Amygdala (tissue), 56 donors: Measurements from ENCODE around the gene ANKRD30B.
"Not testable (repeated sequence)": the region's sequence is repeated elsewhere in the genome, so short reads cannot be mapped to it uniquely, and the experiment has no call there.

ENCODE experiments used
- DNase-seq, 56 donors: peaks; one replicate each; lab custom pipeline; 2025; lab: John Stamatoyannopoulos, UW

ANKRD30B gene

GRCh38 chr18:14747513-14748474 is at the start of gene ANKRD30B:
Gene ANKRD30B, plus strand, starts transcription at chr18:14748172. Its CDS starts 248 bp downstream, at chr18:14748420.
- DNase-seq: peak in 1 of 56 donors; percentile 31

DNA sequence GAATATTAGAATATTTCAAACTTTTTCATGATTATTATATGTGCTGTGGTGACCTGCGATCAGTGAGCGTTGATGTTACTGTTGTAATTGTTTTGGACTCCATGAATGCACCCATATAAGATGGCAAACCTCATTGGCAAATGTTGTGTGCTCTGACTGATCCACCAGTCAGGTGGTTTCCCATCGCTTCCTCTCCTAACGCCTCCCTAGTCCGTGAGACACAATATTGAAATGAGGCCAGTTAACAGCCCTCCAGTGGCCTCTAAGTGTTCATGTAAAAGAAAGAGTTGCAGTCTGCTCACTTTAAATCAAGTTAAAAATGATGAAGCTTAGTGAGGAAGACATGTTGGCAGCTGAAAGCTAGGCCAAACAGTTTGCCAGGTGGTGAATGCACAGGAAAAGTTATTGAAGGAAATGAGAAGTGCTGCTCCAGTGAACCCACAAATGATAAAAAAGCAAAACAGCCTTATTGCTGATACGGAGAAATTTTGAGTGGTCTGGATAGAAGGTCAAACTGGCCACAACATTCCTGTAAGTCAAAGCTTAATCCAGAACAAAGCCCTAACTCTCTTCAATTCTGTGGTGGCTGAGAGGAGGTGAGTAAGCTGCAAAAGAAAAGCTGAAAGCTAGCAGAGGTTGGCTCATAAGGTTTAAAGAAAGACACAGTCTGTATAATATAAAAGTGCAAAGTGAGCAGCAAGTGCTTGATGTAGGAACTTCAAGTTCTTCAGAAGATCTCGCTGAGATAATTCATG is 46.5 kb upstream of the ANKRD30B start:
- not testable (repeated sequence) for DNase-seq

DNA sequence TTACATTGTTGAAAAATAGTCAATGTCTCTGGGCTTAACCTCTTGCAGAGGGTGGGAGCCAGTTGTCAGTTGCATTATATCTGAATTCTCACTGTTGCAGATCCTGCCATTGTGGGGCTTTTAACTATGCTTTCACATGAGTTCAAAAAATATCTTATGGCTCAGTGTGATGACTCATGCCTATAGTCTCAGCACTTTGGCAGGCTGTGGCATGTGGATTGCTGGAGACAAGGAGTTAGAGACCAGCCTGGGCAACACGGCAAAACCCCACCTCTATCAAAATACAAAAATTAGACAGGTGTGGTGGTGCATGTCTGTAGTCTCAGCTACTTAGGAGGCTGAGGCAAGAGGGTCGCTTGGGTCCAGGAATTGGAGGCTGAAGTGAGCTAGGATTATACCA is 38.2 kb upstream of the ANKRD30B start:
- not testable (repeated sequence) for DNase-seq

- not testable (repeated sequence) for DNase-seq
Observed at GRCh38 chr18:14721569-14721968, 26.4 kb upstream of the ANKRD30B start.

DNA sequence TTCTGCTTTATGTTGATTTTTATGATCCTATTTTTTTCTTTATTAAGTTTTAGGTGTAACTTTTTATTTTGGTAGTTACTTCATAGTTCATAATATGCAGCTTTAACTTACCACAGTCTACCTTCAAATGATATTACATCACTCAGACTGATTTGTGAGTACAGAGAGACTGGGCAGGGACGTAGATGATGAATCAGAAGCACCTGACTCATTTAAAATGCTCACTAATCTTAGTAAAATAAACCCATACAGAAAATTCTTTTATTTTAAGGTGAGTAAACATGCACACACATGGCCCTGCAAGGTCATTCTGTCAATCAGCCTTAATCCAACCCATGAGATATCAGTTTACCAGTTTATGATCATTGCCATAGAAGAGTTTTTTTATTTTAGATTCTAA is 8.9 kb upstream of the ANKRD30B start:
- DNase-seq: not testable (repeated sequence)

GRCh38 chr18:14746897-14747296 is 1.1 kb upstream of the ANKRD30B start:
- DNase-seq: no peak

- no peak for DNase-seq
Observed at GRCh38 chr18:14748496-14748895, 524 bp downstream of the ANKRD30B start.

DNA sequence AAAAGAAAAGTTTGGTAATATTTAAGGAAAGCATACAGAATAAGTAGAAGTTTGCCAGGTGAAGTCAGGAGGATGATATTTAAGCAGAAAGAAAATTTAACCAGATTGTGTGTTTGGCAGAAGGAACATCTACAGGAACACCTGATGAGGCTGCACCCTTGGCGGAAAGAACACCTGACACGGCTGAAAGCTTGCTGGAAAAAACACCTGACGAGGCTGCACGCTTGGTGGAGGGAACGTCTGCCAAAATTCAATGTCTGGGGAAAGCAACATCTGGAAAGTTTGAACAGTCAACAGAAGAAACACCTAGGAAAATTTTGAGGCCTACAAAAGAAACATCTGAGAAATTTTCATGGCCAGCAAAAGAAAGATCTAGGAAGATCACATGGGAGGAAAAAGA is 15.6 kb downstream of the ANKRD30B start:
- not testable (repeated sequence) for DNase-seq

- no peak for DNase-seq
Observed at GRCh38 chr18:14767474-14767873, 19.5 kb downstream of the ANKRD30B start.

GRCh38 chr18:14768241-14768640 is 20.3 kb downstream of the ANKRD30B start:
- no peak for DNase-seq

- no peak for DNase-seq
Observed at GRCh38 chr18:14769381-14769780, 21.4 kb downstream of the ANKRD30B start.

- no peak for DNase-seq
Observed at GRCh38 chr18:14776801-14777200, 28.8 kb downstream of the ANKRD30B start.

DNA sequence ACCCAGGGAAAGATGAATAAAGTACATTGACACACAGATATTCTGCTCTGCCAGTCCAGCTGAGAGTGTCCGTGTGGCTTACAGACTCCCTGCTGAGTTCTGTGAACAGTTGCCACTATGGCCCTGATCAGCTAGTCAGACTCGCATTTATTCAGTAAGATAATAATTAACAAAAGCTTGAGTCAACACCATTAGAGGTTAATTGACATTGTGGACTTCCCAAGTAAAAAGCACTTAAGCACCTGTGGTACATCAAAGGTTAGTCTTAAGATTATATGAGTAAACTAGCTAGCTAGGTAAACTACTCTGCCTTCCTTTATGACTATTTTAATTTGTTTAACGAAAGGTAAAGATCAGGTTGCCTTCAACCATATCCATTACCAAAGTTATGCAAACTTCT is 33.7 kb downstream of the ANKRD30B start:
- no peak for DNase-seq

- no peak for DNase-seq
Observed at GRCh38 chr18:14784133-14784532, 36.2 kb downstream of the ANKRD30B start.

- not testable (repeated sequence) for DNase-seq
Observed at GRCh38 chr18:14796876-14797275, 48.9 kb downstream of the ANKRD30B start.

- not testable (repeated sequence) for DNase-seq
Observed at GRCh38 chr18:14797969-14798764, 50.2 kb downstream of the ANKRD30B start.

DNA sequence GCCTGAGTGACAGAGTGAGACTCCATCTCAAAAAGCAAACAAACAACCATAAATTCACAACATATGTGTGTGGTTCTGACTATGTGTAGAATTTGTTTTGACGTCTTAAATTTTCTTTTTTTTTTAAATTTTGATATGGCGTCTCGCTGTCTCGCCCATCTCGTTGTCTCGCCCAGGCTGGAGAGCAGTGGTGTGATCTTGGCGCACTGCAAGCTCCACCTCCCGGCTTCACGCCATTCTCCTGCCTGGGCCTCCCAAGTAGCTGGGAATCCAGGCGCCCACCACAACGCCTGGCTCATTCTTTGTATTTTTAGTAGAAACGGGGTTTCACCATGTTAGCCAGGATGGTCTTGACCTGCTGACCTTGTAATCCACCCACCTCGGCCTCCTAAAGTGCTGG is 63.1 kb downstream of the ANKRD30B start:
- DNase-seq: not testable (repeated sequence)

GRCh38 chr18:14826972-14827632 is 79.1 kb downstream of the ANKRD30B start:
- not testable (repeated sequence) for DNase-seq

DNA sequence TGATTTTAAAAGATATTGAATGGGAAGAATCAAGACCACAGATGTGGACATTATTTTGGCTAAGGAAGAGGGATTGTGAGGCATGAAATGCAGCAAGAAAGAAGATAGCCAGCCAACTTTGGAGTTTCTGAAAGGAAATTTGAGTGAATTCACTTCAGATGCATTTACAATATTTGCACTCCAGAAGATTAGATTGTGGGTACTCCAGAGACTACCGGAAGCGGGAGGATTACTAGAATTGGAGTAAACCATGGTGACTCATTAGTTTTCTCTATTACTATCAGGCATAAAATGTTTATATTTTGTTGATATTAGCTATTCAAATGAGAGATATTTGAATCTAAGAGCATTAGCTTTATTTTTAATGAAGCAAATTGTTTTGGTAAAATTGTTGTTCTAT is 93.6 kb downstream of the ANKRD30B start:
- DNase-seq: not testable (repeated sequence)

DNA sequence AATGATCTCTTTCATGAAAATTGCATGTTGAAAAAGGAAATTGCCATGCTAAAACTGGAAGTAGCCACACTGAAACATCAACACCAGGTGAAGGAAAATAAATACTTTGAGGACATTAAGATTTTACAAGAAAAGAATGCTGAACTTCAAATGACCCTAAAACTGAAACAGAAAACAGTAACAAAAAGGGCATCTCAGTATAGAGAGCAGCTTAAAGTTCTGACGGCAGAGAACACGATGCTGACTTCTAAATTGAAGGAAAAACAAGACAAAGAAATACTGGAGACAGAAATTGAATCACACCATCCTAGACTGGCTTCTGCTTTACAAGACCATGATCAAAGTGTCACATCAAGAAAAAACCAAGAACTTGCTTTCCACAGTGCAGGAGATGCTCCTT is 103.6 kb downstream of the ANKRD30B start:
- not testable (repeated sequence) for DNase-seq
